Measurements from ENCODE around the gene CLEC16A.

DNA sequence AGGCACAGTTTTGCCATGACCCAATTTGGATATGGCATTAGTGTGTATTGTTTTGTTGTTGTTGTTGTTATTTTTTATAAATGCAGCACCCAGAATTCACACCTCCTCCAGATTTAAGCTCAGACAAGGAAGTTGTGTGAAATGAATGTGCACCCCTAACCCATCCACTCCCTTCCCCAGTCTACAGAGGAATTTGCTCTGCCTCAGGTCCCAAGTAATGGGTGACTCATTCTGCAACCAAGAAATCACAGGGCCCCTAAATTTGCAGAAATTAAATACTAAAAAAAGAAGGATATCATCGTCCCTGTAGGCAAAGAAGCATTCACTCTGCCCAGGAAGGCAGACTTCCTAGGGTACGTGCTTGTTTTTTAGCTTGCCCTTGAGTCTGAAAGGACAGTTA is 62.3 kb downstream of the CLEC16A start:
- TF ChIP-seq, protein P1, sequence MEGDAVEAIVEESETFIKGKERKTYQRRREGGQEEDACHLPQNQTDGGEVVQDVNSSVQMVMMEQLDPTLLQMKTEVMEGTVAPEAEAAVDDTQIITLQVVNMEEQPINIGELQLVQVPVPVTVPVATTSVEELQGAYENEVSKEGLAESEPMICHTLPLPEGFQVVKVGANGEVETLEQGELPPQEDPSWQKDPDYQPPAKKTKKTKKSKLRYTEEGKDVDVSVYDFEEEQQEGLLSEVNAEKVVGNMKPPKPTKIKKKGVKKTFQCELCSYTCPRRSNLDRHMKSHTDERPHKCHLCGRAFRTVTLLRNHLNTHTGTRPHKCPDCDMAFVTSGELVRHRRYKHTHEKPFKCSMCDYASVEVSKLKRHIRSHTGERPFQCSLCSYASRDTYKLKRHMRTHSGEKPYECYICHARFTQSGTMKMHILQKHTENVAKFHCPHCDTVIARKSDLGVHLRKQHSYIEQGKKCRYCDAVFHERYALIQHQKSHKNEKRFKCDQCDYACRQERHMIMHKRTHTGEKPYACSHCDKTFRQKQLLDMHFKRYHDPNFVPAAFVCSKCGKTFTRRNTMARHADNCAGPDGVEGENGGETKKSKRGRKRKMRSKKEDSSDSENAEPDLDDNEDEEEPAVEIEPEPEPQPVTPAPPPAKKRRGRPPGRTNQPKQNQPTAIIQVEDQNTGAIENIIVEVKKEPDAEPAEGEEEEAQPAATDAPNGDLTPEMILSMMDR (IDR thresholded peaks at IDR 0.05), result no peak
- no peak for TF ChIP-seq POLR2A (IDR thresholded peaks at IDR 0.05)

Data from thyroid gland (tissue), 4 donors.